DMS153 treated with DMSO at 0.1 percent for 48 hours (cell line): ENCODE measurements around the gene ANXA4.
A peak's percentile ranks its signal among the peaks of the same experiment; 100 is the strongest.

Experiments used
- DNase-seq: peaks from one replicate; lab custom pipeline; 2025; ENCODE audit not compliant: unreplicated experiment; lab: John Stamatoyannopoulos, UW

The ANXA4 gene

GRCh38 chr2:69741575-69742321 is at the start of gene ANXA4:
TSS of gene ANXA4 (plus strand) at chr2:69742134. CDS start at chr2:69781566, 39,432 bp downstream.
- peak; percentile 27 for DNase-seq

GRCh38 chr2:69692424-69692823 is 49.5 kb upstream of the ANXA4 start:
- DNase-seq, result no peak

- no peak for DNase-seq
These were observed 48.7 kb upstream of the ANXA4 start for GRCh38 chr2:69693059-69693774.

GRCh38 chr2:69693775-69694450 is 48.0 kb upstream of the ANXA4 start:
- DNase-seq, result no peak

GRCh38 chr2:69694894-69695849 is 46.8 kb upstream of the ANXA4 start:
- no peak for DNase-seq

- no peak for DNase-seq
These were observed 46.1 kb upstream of the ANXA4 start for GRCh38 chr2:69695850-69696216.

- no peak for DNase-seq
These were observed 41.6 kb upstream of the ANXA4 start for GRCh38 chr2:69700381-69700780.

- no peak for DNase-seq
These were observed 40.6 kb upstream of the ANXA4 start for GRCh38 chr2:69701100-69701945.

- no peak for DNase-seq
These were observed 38.7 kb upstream of the ANXA4 start for GRCh38 chr2:69703189-69703588.

GRCh38 chr2:69704446-69704845 is 37.5 kb upstream of the ANXA4 start:
- no peak for DNase-seq

GRCh38 chr2:69709290-69709689 is 32.6 kb upstream of the ANXA4 start:
- no peak for DNase-seq

GRCh38 chr2:69711971-69712370 is 30.0 kb upstream of the ANXA4 start:
- no peak for DNase-seq

- DNase-seq, result no peak
These were observed 27.9 kb upstream of the ANXA4 start for GRCh38 chr2:69714024-69714423.

- DNase-seq, result peak; percentile 73
These were observed 27.3 kb upstream of the ANXA4 start for GRCh38 chr2:69714539-69715220.

GRCh38 chr2:69715964-69716363 is 26.0 kb upstream of the ANXA4 start:
- DNase-seq, result no peak

GRCh38 chr2:69716555-69717120 is 25.3 kb upstream of the ANXA4 start:
- no peak for DNase-seq

- no peak for DNase-seq
These were observed 24.7 kb upstream of the ANXA4 start for GRCh38 chr2:69717186-69717585.

GRCh38 chr2:69717861-69718273 is 24.1 kb upstream of the ANXA4 start:
- DNase-seq, result no peak

GRCh38 chr2:69718338-69718965 is 23.5 kb upstream of the ANXA4 start:
- DNase-seq, result no peak
